HG03575 (cell line): ENCODE measurements around the gene S100A7.
"Not testable (repeated sequence)": the region's sequence is repeated elsewhere in the genome, so short reads cannot be mapped to it uniquely, and the experiment has no call there.

ENCODE experiments used
- ATAC-seq: cut with Tn5 transposase; IDR thresholded peaks from one replicate; pipeline ENCODE4 v1.9.1; 2021; ENCODE audit not compliant: unreplicated experiment, insufficient number of reproducible peaks, low FRiP score; ENCODE audit errors: extremely low read depth

Gene S100A7

DNA sequence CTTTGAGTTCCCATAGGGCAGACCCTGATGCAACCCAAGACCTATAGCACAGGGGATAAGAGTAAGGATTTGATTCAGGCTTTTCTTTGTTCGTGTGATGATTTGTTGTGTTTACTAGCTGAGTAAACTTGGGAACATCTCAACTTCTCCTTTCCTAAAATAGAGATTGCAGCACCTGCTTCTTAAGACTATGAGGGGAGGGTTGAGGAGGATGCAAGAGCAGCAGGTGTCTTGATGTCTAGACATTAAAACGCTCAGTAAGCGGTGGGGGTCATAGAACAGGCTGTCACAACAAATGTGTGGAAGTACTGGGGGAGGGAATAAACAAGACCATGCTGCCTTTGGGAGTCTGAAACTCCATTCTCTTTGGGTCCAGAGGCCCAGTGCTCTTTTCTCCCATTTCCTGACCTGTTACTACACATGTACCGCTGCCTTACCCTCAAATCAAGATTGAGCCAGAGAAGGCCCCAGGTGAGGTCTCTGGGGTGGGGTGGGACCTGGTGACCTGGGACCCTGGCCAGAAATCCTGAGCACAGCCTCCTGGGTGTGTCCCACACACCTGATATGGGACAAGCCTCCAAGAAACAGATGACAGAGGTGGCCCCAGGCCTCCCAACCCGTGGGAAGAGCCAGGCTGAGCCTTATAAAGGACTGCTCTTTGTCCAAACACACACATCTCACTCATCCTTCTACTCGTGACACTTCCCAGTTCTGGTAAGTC is 44.4 kb downstream of the S100A7 start, which contains the start of gene S100A7A:
TSS of gene S100A7A (plus strand) at position 671 of the 721 bp plus-strand sequence. CDS start 1,563 bp downstream, outside the sequence.
- no peak for ATAC-seq

DNA sequence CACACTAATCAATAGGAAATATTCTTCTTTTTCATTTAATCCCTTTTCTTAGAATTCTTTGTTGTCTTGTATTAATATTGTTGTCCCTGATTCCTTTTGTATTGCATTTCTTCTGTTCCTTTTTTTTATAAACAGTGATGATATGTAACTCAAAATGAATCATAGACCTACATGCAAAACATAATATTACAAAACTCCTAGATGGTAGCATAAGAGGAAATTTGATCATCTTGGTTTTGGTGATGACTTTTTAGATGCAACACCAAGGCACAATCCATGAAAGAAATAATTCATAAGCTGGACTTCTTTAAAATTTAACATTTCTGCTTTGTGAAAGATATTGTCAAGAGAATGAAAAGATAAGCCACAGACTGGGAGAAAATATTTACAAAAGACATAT is 46.5 kb downstream of the S100A7 start:
- ATAC-seq, result not testable (repeated sequence)
